ENCODE measurements around the gene BCKDHA.
"Not testable (repeated sequence)": the region's sequence is repeated elsewhere in the genome, so short reads cannot be mapped to it uniquely, and the experiment has no call there.

The BCKDHA gene

DNA sequence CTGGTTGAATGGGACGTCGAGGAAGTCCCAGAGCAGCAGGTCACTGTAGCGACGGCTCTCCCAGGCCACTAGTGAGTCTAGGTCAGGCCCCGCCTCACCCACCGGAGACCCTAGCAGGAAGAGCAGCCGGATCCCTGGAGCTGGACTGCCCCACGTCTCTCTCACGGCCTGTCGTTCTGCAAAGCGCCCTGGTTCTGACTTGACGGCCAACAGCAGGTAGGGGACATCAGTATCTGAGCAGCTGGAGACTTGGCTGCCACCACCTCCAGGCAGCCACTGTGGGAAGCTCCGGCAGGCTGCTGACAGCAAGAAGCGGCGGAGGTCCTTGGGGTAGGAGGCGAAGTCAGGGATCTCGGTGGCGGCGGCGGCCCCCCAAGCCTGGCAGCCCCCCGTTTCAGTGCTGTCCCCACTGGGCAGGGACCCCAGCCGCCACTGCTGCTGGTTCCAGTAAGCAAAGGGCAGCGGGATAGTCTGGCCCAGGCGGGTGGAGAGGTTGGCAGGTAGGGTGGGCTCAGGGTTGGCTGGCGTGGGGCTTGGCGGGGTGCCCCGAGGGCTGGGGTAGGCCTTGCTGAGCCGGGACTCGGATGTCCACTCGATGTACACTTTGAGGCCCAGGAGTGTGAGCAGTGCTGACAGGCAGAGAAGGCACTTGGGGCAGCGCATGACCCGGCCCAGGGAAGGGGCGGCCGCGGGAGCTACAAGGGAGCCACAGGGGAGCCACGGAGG is 28.7 kb downstream of the BCKDHA start:
- DNase-seq (ENCODE audit: low spot score), result no peak

DNA sequence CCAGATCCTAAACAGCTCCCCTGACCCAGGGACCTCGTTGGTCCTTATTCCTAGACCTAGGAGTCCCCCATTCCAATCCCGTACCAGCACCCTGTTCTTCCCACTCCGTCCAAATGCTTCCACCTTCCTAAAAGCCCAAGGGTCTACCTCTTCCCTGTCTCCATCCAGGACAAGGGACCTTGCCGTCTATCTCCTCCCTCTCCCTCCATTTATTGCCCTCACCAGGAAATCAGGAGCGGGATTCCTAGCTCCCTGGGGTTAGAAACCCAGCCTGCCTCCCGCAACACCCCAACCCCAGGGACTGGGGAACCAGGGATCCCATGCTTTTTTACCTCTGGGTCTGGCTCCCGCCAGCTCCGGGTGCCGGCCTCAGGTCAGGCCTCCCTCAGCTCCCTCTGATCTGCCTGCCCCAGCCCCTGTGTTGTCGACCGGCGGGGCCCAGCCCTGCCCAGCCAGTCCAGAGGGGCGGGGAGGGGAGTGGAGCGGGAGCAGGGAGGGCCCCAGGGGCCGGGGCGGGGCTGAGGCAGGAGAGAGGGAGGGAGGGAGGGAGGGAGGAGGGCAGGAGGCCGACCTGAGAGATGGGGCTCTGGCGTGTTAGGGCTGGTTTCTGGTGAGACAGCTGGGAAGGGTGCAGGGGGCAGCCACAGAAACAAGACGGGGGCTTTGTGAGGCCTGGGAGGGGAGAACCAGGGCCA is 29.5 kb downstream of the BCKDHA start, which contains the start of gene B3GNT8:
Gene B3GNT8, minus strand, starts transcription at position 423 of the 695 bp plus-strand sequence. CDS start 596 bp downstream, outside the sequence.
- DNase-seq (ENCODE audit: low spot score), result peak; percentile 26

DNA sequence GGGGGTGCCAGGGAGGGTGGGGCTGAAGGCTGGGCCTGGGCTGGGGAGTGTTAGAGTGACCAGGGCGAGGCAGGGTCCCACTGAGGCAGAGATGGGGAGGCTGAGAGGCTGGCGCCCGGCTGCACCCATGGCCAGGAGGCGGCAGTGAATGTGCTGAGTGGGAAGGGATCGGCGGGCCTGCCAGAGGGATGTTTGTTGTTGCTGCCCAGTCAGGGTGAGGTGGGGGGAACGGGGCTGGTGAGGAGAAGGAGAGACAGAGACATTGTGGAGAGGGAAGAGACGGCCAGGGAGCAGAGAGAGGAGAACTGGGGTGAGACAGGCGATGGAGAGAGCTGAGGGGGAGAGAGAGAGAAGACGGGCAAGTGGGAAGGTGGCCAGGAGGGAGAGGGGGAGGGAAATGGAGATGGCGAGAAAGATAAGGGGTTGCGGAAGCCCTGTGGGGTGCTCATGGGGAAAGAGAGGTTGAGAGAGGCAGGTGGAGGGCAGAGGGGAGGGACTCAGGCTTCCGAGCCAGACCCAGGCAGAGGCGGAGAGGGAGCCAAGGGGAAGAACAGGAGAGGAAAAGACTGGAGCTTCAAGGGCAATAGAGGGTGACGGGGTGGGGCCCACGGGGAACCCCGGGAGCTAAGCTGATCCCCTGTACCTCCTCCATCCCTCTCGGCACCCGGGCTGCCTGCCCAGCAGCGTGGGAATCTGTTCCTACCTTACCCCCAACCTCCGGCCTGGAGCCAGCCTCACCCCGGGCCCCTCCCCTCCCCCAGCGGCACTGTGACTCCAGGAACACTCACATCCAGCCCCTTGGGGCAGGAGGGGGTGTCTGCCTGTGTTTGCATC is 30.2 kb downstream of the BCKDHA start:
- peak; percentile 54 for DNase-seq (ENCODE audit: low spot score)

DNA sequence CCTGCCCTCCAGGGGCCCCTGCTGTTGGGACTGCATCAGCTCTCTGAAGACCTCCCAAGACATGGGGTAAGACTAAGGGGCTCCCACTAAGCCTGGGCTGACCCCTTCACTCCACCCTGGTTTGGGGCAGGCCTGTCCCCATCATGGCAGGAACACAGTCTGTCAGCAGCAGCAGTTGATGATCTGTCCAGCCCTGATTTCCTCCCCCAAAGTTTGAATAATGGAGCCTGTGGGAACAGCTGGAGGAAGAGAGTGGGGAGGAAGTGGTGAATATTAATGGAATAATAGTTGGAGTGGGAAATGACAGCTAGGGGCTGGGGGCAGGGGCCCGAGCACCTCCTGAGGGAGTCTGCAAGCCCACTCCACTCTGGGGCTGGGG is 30.9 kb downstream of the BCKDHA start:
- no peak for DNase-seq (ENCODE audit: low spot score)

DNA sequence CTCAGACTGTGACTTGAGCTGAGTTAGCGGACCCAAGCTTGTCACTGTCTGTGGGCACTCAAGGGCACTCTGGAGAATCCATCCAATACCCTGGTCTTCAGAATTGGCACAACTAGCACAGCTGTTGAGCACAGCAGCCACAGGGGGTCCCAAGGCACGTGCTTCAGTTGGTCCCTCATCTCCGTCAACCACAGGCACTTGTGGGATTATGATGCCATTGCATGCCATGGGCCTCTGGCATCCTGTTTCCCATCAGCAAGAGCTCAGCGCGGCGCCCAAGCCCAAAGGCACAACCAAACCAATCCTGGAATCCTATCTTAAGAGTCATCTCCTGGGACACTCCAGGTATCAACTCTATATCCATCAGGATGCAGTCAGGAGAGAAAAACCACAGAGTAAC is 33.3 kb downstream of the BCKDHA start:
- DNase-seq (ENCODE audit: low spot score), result no peak

DNA sequence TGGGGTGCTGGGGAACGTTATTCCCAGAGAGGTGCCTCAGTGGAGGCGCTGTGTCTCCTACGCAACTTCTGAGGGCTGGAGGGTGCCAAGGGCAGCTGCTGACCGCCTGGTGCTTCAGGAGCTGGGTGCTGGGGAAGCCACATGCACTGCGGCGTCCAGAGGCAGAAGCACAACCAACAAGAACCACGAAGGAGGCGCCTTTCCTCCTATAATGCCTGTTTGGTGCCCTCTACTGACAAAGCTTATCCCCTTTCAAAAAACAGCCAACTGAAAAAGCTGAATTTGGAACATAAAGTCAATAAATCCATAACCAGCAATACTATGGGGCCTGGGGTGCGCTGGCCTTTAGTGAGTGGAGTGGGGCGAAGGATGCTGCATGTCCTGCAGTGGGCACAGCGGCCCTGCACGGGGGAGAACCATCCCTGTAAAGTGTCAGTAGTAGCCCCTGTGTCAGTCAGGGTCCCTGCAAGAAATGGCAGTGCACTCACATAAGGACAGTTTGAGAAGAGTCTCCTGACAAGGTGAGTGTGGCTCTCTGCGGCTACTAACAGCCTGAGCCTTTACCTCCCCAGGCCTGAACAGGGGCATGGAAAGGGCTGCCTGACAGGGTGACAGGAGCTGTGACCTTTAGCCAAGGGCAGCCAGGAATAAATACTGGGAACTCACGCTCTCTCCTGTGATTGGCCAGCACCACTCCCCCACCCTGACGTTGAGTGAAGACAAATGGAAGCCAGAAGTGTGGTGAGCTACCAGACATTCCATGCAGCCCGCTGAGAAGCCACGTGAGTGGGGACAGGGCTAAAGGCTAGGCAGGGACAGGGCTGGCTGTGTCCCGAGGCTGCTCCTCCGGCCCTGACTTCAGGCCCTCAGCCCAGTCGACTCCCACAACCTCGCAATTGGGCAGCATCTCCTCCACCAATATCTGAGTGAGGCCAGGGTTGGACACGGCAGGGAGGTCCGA is 34.1 kb downstream of the BCKDHA start:
- peak; percentile 16 for DNase-seq (ENCODE audit: low spot score)

DNA sequence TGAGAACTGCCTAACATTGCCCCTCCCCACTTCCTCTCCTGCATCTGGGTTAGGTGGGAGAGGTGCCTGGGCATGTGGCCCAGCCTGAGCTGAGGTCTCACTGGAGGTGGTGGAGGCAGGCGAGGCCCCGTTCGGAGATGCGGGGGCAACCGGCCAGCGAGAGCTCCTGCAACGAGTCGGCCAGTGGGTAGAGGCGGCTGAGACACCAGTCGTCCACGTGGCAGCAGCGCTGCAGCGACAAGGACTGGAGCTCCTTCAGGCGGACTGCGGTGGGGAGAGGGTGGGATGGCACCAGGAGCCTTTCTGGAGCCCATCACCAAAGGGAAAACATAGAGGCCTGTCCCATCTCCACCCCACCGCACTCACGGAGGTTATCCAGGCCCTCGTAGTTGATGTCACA is 35.6 kb downstream of the BCKDHA start:
- DNase-seq (ENCODE audit: low spot score), result no peak

DNA sequence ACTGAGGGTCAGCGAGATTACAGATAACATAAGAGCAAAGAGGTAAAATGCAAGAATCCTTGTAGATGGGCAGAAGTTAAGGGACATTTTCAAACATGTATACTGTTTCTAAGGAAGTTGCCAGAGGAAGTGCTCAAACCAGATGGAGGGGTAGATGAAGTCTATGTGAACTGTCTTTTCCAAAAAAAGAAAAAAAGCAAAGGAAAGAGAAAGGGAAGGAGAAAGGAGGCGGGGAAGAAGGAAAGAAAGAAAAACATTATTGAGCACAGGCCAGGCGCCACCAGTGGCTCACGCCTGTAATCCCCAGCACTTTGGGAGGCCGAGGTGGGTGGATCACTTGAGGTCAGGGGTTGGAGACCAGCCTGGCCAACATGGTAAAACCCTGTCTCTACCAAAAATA is 36.8 kb downstream of the BCKDHA start:
- DNase-seq (ENCODE audit: low spot score), result no peak

DNA sequence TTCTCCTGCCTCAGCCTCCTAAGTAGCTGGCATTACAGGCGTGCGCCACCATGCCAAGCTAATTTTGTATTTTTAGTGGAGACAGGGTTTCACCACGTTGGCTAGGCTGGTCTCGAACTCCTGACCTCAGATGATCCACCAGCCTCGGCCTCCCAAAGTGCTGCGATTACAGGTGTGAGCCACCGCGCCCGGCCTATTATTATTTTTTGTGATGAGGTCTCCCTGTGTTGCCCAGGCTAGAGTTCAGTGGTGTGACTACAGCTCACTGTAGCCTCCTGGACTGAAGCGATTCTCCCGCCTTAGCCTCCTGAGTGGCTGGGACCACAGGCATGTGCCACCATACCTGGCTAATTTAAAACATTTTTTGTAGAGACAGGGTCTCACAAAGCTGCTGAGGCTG is 37.8 kb downstream of the BCKDHA start:
- DNase-seq (ENCODE audit: low spot score), result not testable (repeated sequence)

DNA sequence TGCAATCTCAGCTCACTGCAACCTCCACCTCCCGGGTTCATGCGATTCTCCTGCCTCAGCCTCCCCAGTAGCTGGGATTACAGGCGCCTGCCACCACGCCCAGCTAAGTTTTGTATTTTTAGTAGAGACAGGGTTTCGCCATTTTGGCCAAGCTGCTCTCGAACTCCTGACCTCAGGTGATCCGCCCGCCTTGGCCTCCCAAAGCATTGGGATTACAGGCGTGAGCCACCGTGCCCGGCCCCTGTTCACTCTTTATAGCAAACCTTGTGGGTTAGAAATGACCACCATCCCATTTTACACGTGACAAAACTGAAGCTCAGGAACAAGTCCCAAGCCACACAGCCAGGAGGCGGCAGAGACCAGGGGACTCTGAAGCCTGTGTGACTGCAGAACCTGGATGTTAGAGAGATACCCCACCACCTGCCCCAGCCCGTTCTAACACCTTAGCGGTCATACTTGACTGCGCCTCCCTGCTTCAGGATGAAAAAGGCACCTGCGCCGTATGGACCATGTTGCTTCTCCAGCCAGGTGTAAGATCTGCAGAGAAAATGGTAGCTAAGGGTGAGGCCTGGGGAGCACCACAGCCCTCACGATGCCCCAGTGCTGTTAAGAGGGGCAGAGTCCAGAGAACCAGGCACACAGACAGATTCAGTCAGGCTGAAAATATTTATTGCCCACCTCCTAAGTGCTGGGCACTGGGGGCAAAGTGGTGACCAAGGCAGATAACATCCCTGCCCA is 38.5 kb downstream of the BCKDHA start:
- DNase-seq (ENCODE audit: low spot score), result no peak

DNA sequence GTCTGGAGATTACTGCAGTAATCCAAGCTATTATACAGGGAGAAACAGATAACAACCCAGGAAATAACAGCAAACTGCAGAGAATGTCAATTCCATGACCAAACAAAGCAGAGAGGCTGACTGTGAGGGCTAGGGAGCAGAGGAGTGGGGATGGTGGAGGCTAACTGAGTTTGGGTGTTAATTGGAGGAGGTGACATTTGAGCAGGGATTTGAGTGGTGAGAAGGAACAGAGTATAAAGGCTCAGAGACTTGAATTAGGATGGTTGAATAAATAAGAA is 39.0 kb downstream of the BCKDHA start:
- DNase-seq (ENCODE audit: low spot score), result no peak

DNA sequence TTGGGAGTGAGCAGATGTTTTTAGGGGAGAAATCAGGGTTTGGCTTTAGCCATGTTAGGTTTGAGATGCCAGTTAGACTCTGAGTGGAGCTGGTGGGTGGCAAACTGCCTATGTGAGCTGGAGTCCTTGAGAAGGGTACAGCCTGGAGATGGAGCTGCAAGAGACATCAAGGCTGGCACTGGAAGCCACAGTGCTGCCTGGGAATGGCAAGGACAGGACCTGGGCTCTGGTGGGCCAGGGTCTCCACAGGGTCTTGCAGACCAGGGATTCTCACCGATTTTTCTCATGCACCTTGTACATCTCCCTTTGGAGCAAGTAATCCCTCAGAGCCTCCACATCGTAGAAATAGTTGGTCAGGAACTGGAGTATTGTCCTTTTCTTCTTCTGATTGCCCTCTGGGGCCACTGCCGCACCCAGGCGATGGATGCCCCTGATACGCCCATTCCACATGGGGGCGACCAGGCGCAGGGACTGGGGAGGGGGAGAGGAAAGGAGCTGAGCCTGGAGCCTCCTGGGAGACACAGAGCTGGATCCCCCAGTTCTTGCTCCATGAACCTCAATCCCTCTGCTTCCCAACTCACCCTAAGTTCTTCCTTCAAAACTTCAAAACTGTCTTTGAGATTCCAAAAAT is 40.4 kb downstream of the BCKDHA start:
- no peak for DNase-seq (ENCODE audit: low spot score)

DNA sequence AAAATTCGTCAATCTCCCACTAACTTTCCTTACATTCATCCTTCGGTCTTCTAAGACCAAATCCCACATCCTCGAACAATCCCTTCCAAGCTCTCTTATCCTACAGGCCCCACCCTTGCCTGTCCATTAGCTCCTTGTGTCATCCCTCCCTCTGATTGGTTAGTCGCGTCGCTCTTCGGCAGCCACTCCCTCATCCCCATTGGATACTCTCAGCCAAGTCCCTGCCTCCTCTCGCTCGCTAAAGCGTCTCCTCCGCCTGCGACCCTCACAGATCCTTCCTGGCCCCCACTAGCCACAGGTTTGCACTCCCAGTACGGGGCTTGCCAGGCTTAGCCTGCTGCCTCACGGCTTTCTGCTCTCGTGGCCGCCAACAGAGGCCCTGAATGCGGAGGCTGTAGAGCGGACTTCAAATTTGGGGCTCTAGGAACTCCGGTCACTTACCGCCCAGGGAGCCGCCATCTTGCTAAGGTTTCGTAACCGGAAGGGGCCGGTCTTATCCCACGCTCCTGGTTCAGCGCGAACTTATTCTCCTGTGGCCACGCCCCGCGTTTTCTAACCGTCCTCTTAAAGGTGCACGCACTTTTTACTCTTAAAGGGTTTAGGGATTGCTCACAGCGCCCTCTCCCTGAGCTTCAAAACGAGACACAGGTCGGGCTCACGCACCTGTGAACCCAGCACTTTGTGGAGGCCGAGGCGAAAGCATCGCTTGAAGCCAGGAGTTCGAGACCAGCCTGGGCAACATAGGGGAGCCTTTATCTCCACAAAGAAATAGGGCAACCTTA is 42.0 kb downstream of the BCKDHA start, which contains the start of gene DMAC2:
Gene DMAC2, minus strand, starts transcription at position 472 of the 782 bp plus-strand sequence. Its CDS starts 13 bp downstream, at position 459.
- DNase-seq (ENCODE audit: low spot score), result peak; percentile 97

DNA sequence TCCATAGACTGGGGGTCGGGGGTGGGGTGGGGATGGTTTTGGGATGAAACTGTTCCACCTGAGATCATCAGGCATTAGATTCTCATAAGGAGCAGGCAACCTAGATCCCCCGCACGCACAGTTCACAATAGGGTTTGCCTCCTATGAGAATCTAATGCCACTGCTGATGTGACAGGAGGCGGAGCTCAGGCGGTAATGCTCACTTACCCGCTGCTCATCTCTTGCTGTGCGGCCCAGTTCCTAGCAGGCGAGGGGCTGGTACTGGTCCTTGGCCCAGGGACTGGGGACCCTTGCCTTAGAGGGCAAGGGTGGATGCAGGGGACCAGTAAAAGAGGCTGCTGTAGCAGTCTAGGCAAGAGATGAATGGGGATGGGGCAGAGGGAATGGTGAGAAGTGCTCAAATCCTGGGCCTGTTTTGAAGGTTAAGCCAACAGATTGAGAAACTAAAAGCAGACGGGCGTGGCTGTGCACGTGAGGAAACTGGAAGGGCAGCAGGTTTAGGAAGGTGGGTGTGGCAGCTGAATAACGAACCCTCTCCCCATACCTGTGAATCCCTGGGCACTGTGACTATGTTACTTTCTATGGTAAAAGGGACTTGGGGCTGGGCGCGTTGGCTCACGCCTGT is 43.8 kb downstream of the BCKDHA start:
- DNase-seq (ENCODE audit: low spot score), result no peak

DNA sequence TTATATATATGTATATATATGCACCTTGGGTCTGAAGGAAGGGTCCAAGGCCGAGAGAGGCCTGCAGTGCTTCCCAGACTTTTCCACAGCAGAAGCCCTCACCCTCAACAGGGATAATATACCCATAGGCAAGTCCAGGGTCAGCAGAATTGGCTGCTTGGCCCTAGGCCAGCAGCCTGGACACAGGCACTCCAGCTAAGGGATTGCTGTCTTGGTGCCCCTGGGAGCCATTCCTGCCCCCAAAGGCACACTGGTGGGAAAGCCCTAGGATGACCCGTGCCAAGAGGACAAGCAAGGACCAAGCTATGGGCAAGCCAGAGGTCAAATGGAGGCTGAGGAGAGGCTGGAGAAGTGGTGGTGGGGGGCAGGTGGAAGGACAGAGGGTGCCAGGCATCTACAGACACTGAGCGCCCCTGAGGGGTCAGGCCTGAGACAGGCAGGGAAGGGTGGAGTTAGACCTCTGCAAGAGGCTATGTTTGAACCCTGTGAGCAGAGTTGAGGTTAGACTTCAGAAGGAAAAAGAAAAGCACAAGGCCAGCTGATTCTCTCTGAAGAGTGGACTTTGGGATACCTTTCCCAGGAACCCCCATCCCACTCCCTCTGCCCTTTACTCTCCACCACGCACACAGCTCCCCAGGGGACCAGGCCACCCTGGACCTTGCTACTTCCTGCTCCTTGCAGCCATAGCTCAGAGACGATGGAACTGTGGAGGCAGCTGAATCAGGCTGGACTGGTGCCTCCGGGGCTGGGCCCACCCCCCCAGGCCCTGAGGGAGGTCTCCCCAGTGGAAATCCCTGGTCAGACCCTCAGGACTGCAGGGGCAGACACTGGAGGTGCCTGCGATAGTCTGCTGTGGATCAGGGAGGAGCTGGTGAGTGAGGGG is 45.1 kb downstream of the BCKDHA start, which contains the start of gene ERICH4:
Gene ERICH4, plus strand, starts transcription at position 684 of the 883 bp plus-strand sequence. Its CDS starts 14 bp downstream, at position 698.
- no peak for DNase-seq (ENCODE audit: low spot score)

DNA sequence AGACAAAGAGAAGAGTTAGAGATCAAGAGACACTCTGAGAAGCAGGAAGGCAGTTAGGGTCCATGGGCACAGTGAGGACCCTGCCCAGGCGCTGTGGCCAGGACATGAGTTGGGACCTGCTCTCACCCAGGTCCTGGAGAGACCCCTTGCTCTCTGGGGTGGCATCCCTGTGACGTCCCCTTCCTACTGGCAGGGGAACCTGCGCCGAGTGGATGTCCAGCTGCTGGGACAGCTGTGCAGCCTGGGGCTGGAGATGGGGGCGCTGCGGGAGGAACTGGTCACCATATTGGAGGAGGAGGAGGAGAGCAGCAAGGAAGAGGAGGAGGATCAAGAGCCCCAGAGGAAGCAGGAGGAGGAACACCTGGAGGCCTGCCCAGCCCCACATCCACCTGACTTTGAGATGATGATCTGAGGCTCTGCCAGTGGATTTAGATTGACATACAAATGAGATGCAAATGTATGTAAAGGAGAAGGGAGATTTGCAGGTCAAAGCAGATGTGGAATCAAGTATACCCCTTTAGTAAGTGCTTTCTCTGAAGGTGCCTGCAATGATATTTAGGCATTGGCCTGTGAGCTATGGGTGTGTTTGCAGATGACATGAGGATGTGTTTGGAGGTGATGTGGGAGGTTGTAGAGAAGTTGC is 46.3 kb downstream of the BCKDHA start:
- no peak for DNase-seq (ENCODE audit: low spot score)

DNA sequence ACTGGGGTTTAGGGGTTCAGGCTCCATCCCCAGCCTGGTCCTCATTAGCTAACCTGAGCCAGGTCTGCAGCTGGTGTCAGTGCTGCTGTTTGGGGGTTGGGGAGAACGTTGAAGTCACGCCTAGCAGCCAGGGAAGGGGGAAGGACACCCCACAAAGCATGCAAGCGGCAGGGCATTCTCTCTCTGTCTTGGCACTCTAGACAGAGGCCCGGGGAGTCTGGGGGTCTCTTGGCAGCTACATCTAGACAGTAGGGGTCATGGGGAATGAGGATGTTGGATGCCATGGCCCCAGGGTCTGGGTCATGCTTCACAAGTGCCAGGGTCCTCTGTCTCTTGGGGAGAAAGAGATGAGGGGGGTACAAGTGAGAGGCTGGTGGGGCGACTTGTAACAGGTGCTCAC is 48.0 kb downstream of the BCKDHA start:
- DNase-seq (ENCODE audit: low spot score), result no peak
